Mucosa of descending colon (tissue), 3 donors: ENCODE results near the gene UBA6. TPM values are rescaled to one million over a fixed set of nuclear protein-coding genes. Genes with fewer than 3 reads are reported as not detected.

Experiments
- ATAC-seq: fragments of 200-7000 bp; cut with Tn5 transposase; one replicate; pipeline ENCODE4 v1.9.1; 2020; ENCODE audit warnings: mild to moderate bottlenecking, moderate library complexity
- DNase-seq, 3 donors: peaks; one replicate each; pipeline ENCODE4 v3.0.0-alpha.2; 2020
- H3K36me3 ChIP-seq: fragments of 200-600 bp; one replicate; pipeline ENCODE4 v1.8.0; 2021; ENCODE audit warnings: low read depth, mild to moderate bottlenecking
- H3K4me1 ChIP-seq: fragments of 200-600 bp; one replicate; pipeline ENCODE4 v1.8.0; 2021; ENCODE audit warnings: low read depth, mild to moderate bottlenecking
- H3K4me3 ChIP-seq: fragments of 200-600 bp; one replicate; pipeline ENCODE4 v1.8.0; 2021; ENCODE audit warnings: mild to moderate bottlenecking
- H3K9me3 ChIP-seq: fragments of 200-600 bp; one replicate; pipeline ENCODE4 v1.8.0; 2021; ENCODE audit warnings: mild to moderate bottlenecking
- CTCF ChIP-seq: fragments of 200-600 bp; IDR thresholded peaks from one replicate; pipeline ENCODE4 v1.8.0; 2022; ENCODE audit warnings: antibody characterized with exemption, mild to moderate bottlenecking
- intact Hi-C, 2 donors: fragments of 100-400 bp; cut with DNase I in 1 of 2; cut with micrococcal nuclease in 1 of 2; formaldehyde crosslinking; loops; one replicate each; pipeline versions ENCODE4 v1.11.0 to v1.11.1; 2022; cut with DNase I, micrococcal nuclease
- total RNA-seq, 3 donors: library from RNA; stranded (reverse); fragmentation: NEBNext Ultra II Directional in 2 of 3; extraction: Animal tissue kit (Norgen Biotek cat#: 25700) in 2 of 3; gene quantifications; one replicate each; pipeline versions ENCODE4 v1.2.1 to v1.2.4, GENCODE V29; 2021 to 2023
- donor health status: DM: no; HTN: no; CAD: no; lungs with moderate emphysema.
- donor health status: DM: no; HTN: no; CAD: no.
- donor health status: DM: no; HTN: yes; CAD: no.

Gene UBA6
- total RNA-seq, 3 donors from 2014 or later: 35.1 to 49.2 (median 47.9) TPM

GRCh38 chr4:67568820-67569219 is 132.1 kb downstream of the UBA6 start:
- no peaks in the 10 kb centered on the region for H3K4me1 ChIP-seq
- no peak overlapping the region for H3K4me3 ChIP-seq
- ATAC-seq: no peak
- H3K9me3 ChIP-seq: no peaks in the 10 kb centered on the region
- H3K36me3 ChIP-seq: no peaks in the 10 kb centered on the region
- intact Hi-C loops: no loop called here
- no peak for TF ChIP-seq CTCF
- DNase-seq: no peak

GRCh38 chr4:67566335-67566734 is 134.6 kb downstream of the UBA6 start:
- Histone ChIP-seq H3K4me1 (no peaks in the 10 kb centered on the region), H3K9me3 (no peaks in the 10 kb centered on the region), H3K36me3 (no peaks in the 10 kb centered on the region), H3K4me3 (no peak overlapping the region)
- intact Hi-C loops: no loop called here
- TF ChIP-seq CTCF: no peak
- ATAC-seq (no peak), DNase-seq (no peak)

GRCh38 chr4:67565284-67565683 is 135.7 kb downstream of the UBA6 start:
- DNase-seq (no peak), ATAC-seq (no peak)
- Histone ChIP-seq H3K4me1 (no peaks in the 10 kb centered on the region), H3K4me3 (no peak overlapping the region), H3K9me3 (no peaks in the 10 kb centered on the region), H3K36me3 (no peaks in the 10 kb centered on the region)
- TF ChIP-seq CTCF: no peak
- intact Hi-C loops: no loop called here

Other genes starting within 250 kb of the UBA6 start
- 10 to 100 TPM; 17.3 to 26.4 (median 26.0) TPM for gene CENPC, start 155.7 kb downstream of the UBA6 start, total RNA-seq
- gene STAP1, start 142.4 kb downstream of the UBA6 start, total RNA-seq: under 1 TPM; 0.25 to 0.53 (median 0.32) TPM
- gene GNRHR, start 53.2 kb upstream of the UBA6 start, total RNA-seq: not detected
- not detected for gene TMPRSS11D, start 182.8 kb upstream of the UBA6 start, total RNA-seq